Effector memory CD8-positive, alpha-beta T cell (primary cell): ENCODE data around the gene FFAR2.
"Not testable (repeated sequence)": the region's sequence is repeated elsewhere in the genome, so short reads cannot be mapped to it uniquely, and the experiment has no call there.

Experiments
- ATAC-seq: fragments of 150-1000 bp; cut with Tn5 transposase; replicated peaks from 2 replicates; pipeline ENCODE4 v1.10.0; 2021; ENCODE audit warnings: mild to moderate bottlenecking, moderate library complexity
- DNase-seq, 3 experiments: peaks; one replicate each; pipeline ENCODE4 v3.0.0; 2021
- H3K27ac Mint-ChIP-seq, 2 donors: one replicate each; pipeline ENCODE4 v1.8.0; 2022; ENCODE audit warnings: mild to moderate bottlenecking in 2 of 2, mixed read lengths in 2 of 2, moderate library complexity in 2 of 2
- H3K27me3 Mint-ChIP-seq, 2 donors: one replicate each; pipeline ENCODE4 v1.8.0; 2022; ENCODE audit warnings: mixed read lengths in 2 of 2
- H3K36me3 Mint-ChIP-seq: one replicate; pipeline ENCODE4 v1.8.0; 2022; ENCODE audit warnings: mild to moderate bottlenecking, moderate library complexity, mixed read lengths; ENCODE audit not compliant: insufficient read depth
- H3K4me1 Mint-ChIP-seq, 2 donors: one replicate each; pipeline ENCODE4 v1.8.0; 2022; ENCODE audit warnings: low read depth in 2 of 2, mixed read lengths in 2 of 2
- H3K4me3 Mint-ChIP-seq, 2 donors: one replicate each; pipeline ENCODE4 v1.8.0; 2022; ENCODE audit warnings: mild to moderate bottlenecking in 2 of 2, mixed read lengths in 2 of 2, moderate library complexity in 2 of 2
- H3K9me3 Mint-ChIP-seq, 2 donors: one replicate each; pipeline ENCODE4 v1.8.0; 2022; ENCODE audit warnings: mixed read lengths in 2 of 2

FFAR2 gene

GRCh38 chr19:35451338-35452096 lies 3.5 kb downstream of the FFAR2 start:
- Mint-ChIP-seq H3K4me1 (peaks cover 29 to 40% of the 10 kb centered on the region in 2 donors), H3K27me3 (no peaks in the 10 kb centered on the region), H3K9me3 (no peaks in the 10 kb centered on the region), H3K27ac (peak overlapping the region; percentile 39), H3K4me3 (peak overlapping the region; percentile 23 to 43), H3K36me3 (peaks cover 3% of the 10 kb centered on the region)
- ATAC-seq (peak; percentile 77), DNase-seq (peak; percentile 23 to 35 (median 25))

DNA sequence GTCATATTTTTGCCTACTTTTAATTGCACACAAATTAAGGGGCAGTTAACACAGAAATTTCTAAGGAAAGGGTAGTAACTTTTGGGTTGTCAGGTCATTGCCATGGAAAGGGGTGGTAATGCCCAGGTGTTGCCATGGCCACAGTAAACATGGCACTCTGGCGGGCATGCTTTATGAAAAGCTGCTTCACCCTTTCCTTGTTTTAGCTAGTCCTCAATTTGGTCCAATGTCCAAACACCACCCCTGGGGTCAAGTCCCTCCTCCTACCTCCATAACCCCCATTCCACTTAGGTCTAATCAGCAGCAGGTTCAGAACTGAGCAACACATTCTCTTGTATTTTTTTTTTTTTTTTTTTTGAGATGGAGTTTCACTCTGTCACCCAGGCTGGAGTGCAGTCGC lies 6.6 kb downstream of the FFAR2 start:
- ATAC-seq (no peak), DNase-seq (no peak)
- Mint-ChIP-seq H3K36me3 (no peaks in the 10 kb centered on the region), H3K4me1 (peaks cover 31 to 32% of the 10 kb centered on the region in 2 donors), H3K4me3 (no peak overlapping the region), H3K27ac (no peak overlapping the region), H3K27me3 (no peaks in the 10 kb centered on the region), H3K9me3 (no peaks in the 10 kb centered on the region)

GRCh38 chr19:35455616-35456201 lies 7.7 kb downstream of the FFAR2 start:
- Mint-ChIP-seq H3K4me1 (peaks cover 29 to 33% of the 10 kb centered on the region in 2 donors), H3K36me3 (peaks cover under 1% of the 10 kb centered on the region), H3K27ac (no peak overlapping the region), H3K27me3 (no peaks in the 10 kb centered on the region), H3K9me3 (no peaks in the 10 kb centered on the region), H3K4me3 (no peak overlapping the region)
- no peak for DNase-seq
- ATAC-seq: no peak

DNA sequence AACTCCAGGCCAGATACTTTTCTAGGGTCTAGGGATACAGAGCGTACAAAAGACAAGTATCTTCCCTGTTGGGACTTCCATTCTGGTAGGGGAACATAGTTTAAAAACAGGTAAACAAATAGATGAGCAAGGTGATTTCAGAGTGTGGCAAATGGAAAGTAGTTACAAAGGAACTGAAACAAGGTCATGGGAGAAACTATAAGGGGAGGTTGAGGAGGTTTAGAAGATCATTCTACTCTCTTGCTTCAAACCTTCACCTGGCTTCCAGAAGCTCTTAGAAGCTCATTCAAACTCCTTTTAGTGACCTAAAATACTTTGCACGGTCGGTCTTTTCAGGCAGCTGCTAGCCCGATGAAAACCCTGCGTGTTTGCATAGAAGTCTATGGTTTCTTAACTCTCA lies 9.1 kb downstream of the FFAR2 start:
- Mint-ChIP-seq H3K9me3 (no peaks in the 10 kb centered on the region), H3K4me1 (peaks cover 20 to 25% of the 10 kb centered on the region in 2 donors), H3K27me3 (no peaks in the 10 kb centered on the region), H3K27ac (no peak overlapping the region), H3K4me3 (no peak overlapping the region), H3K36me3 (peaks cover 3% of the 10 kb centered on the region)
- ATAC-seq: no peak
- no peak for DNase-seq

GRCh38 chr19:35458192-35458591 lies 10.1 kb downstream of the FFAR2 start:
- ATAC-seq: no peak
- Mint-ChIP-seq H3K9me3 (no peaks in the 10 kb centered on the region), H3K36me3 (peaks cover 9% of the 10 kb centered on the region), H3K27me3 (no peaks in the 10 kb centered on the region), H3K4me1 (peaks cover 19 to 28% of the 10 kb centered on the region in 2 donors), H3K27ac (peak overlapping the region in 1 of 2 donors; percentile 26), H3K4me3 (no peak overlapping the region)
- no peak for DNase-seq

DNA sequence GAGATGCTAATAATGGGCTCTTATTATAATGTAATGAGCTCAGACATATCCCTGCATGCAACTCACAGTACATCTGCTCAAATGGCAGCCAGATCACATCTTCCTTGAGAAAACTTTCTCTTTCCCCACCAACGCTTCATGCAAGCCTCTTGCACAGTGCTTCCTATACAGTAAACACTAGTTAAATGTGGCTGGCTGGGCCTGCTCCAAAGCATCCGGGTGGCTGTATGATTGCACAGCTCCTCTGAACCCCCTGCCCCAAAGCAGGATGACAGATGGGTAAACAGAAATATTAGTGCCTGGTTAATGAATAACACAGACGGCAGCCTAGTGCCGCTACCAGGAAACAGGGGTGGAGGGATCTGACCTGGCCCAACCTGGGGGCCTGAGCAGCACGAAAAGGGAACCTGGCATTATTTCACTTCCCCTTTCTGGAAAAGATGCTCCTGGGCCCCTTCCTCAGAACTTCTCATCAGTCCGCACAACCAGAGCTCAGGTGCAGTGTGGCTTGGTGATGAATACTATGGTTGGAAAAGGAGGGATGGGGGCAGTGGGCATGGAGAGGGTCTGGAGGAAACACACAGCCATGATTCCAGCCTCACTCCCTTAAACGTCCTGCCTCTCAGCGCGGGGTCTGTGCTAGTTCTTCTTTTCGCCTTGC lies 10.8 kb downstream of the FFAR2 start:
- Mint-ChIP-seq H3K36me3 (peaks cover 9% of the 10 kb centered on the region), H3K27ac (peak overlapping the region in 1 of 2 donors; percentile 26), H3K9me3 (no peaks in the 10 kb centered on the region), H3K27me3 (no peaks in the 10 kb centered on the region), H3K4me3 (no peak overlapping the region), H3K4me1 (peaks cover 25 to 33% of the 10 kb centered on the region in 2 donors)
- DNase-seq: no peak
- ATAC-seq: no peak

DNA sequence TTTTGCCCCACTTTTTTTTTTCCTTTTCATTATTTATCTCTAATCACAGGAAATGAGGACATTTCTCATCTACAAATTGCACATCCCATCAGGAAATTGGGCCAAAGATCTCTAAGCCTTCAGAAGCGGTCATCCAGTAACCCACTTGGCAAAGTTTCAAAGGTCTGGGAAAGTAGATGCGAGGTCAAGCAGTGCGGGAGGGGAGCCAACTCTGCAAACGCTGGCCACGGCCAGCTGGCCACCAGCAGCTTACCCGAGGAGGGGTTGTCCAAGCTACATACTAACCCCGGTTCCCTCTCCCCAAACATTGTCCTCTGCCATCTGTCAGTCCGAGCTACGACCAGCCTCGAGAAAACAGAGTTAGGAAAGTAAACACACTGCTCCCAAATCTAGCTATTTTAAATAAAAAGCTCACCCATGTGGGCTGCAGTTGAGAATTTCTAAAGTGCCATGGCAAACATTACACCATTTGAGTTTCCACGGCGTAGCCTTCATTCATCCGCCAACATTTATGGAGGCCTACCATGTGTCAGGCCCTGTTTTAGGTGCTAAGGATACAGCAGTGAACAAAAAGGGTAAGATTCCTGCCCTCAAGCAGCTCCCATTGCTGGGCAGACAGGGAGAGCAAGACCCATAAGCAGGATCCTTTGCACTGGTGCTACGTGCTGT lies 11.5 kb downstream of the FFAR2 start:
- peaks cover 30 to 37% of the 10 kb centered on the region in 2 donors for H3K4me1 Mint-ChIP-seq
- no peak overlapping the region for H3K4me3 Mint-ChIP-seq
- no peak for ATAC-seq

GRCh38 chr19:35460608-35461007 lies 12.6 kb downstream of the FFAR2 start:
- Mint-ChIP-seq H3K9me3 (no peaks in the 10 kb centered on the region), H3K4me1 (peaks cover 31 to 38% of the 10 kb centered on the region in 2 donors), H3K27me3 (no peaks in the 10 kb centered on the region), H3K36me3 (peaks cover 9% of the 10 kb centered on the region), H3K27ac (peak overlapping the region; percentile 40 to 88), H3K4me3 (peak overlapping the region in 1 of 2 donors; percentile 28)
- DNase-seq (no peak), ATAC-seq (no peak)

More for the DNA sequence above, 11.5 kb downstream of the FFAR2 start:
- peaks cover 9% of the 10 kb centered on the region for H3K36me3 Mint-ChIP-seq
- no peak overlapping the region for H3K27ac Mint-ChIP-seq
- no peaks in the 10 kb centered on the region for H3K27me3 Mint-ChIP-seq
- H3K9me3 Mint-ChIP-seq: no peaks in the 10 kb centered on the region
- no peak for DNase-seq

DNA sequence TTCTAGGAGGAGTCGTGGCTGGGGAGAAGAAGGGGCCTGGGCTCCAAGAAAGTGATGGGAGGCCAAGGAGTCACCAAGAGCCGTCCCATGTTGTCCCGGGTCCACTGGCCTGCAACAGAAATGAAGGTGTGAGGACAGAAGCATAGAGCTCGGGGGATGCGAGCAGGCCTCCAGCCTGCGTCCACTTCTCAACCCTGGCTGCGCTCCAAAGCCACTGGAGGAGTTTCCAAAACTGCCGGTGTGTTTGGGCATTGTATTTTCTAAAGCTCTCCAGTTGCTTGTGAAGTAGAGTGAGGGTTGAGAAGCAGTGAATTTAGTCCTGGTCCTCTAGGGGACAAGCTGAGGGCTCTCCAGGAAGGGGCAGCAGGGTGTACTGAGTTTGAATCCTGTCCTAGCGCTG lies 13.0 kb downstream of the FFAR2 start:
- Mint-ChIP-seq H3K9me3 (no peaks in the 10 kb centered on the region), H3K27ac (peak overlapping the region; percentile 40 to 88), H3K4me3 (peak overlapping the region in 1 of 2 donors; percentile 28), H3K36me3 (peaks cover 9% of the 10 kb centered on the region), H3K27me3 (no peaks in the 10 kb centered on the region), H3K4me1 (peaks cover 29 to 34% of the 10 kb centered on the region in 2 donors)
- no peak for DNase-seq
- ATAC-seq: no peak

DNA sequence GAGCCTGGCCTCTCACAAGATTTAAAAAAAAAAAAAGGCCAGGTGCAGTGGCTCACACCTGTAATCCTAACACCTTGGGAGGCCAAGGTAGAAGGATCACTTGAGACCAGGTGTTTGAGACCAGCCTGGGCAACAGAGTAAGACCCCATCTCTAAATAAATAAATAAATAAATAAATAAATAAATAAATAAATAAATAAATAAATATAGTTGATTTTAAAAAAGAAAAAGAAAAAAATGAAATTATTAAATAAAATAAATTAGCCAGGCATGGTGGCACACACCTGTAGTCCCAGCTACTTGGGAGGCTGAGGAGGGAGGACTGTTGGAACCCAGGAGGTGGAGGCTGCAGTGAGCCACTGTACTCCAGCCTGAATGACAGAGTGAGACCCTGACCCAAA lies 13.7 kb downstream of the FFAR2 start:
- H3K36me3 Mint-ChIP-seq, ATAC-seq, DNase-seq, H3K4me3 Mint-ChIP-seq, H3K9me3 Mint-ChIP-seq, H3K27me3 Mint-ChIP-seq: not testable (repeated sequence)
- Mint-ChIP-seq H3K27ac (peak overlapping the region; percentile 90 to 95), H3K4me1 (peaks cover 29 to 33% of the 10 kb centered on the region in 2 donors)

- Mint-ChIP-seq H3K36me3 (peaks cover 9% of the 10 kb centered on the region), H3K4me3 (peak overlapping the region; percentile 69 to 77), H3K9me3 (no peaks in the 10 kb centered on the region), H3K27ac (peak overlapping the region; percentile 90 to 95), H3K4me1 (peaks cover 28 to 29% of the 10 kb centered on the region in 2 donors), H3K27me3 (no peaks in the 10 kb centered on the region)
- ATAC-seq (peak; percentile 92), DNase-seq (peak; percentile 54 to 59 (median 56))
These were observed 14.5 kb downstream of the FFAR2 start for GRCh38 chr19:35462476-35462953.

GRCh38 chr19:35462956-35463355 lies 14.9 kb downstream of the FFAR2 start:
- peak overlapping the region; percentile 20 to 77 for H3K4me3 Mint-ChIP-seq
- not testable (repeated sequence) for H3K9me3 Mint-ChIP-seq, DNase-seq, H3K27me3 Mint-ChIP-seq, H3K36me3 Mint-ChIP-seq
- peak overlapping the region; percentile 90 to 95 for H3K27ac Mint-ChIP-seq
- ATAC-seq: peak; percentile 56
- H3K4me1 Mint-ChIP-seq: peaks cover 30 to 31% of the 10 kb centered on the region in 2 donors

DNA sequence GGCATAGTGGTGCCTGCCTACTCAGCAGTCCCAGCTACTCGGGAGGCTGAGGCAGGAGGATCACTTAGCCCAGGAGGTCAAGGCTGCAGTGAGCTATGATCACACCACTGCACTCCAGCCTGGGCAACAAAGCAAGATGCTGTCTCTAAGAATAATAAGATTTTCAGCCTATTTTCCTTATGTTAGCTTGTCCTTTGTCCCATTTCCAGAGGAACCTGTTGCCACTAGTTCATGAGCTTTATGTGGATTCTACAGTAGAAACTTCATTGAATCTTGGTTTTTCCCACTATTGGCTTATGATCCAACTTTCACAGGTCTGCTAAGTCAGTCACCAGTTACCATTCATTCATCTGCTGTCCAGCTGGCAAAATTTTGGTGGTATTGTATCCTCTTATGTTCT lies 18.2 kb downstream of the FFAR2 start:
- DNase-seq: no peak
- peaks cover 23 to 27% of the 10 kb centered on the region in 2 donors for H3K4me1 Mint-ChIP-seq
- no peaks in the 10 kb centered on the region for H3K27me3 Mint-ChIP-seq
- peaks cover 6% of the 10 kb centered on the region for H3K36me3 Mint-ChIP-seq
- ATAC-seq: no peak
- no peaks in the 10 kb centered on the region for H3K9me3 Mint-ChIP-seq
- no peak overlapping the region for H3K4me3 Mint-ChIP-seq
- no peak overlapping the region for H3K27ac Mint-ChIP-seq
